Coronary artery (tissue), 2 donors: ENCODE results near the gene IGF1R.

Experiments
- DNase-seq: peaks from one replicate; pipeline ENCODE4 v3.0.0-alpha.2; 2017; ENCODE audit warnings: low spot score
- H3K27ac ChIP-seq, 2 donors: fragments of 200-600 bp; sonication (generic); one replicate each; pipeline ENCODE4 v1.5.1; 2016 to 2019
- H3K4me3 ChIP-seq: fragments of 200-600 bp; sonication (generic); 2 replicates; pipeline ENCODE4 v1.5.1; 2016; ENCODE audit warnings: mild to moderate bottlenecking, moderate library complexity
- TF ChIP-seq, protein P1 (sequence below): fragments of 200-600 bp; sonication (generic); IDR thresholded peaks from one replicate; pipeline ENCODE4 v1.5.1; 2019; ENCODE audit warnings: antibody characterized with exemption

IGF1R gene

DNA sequence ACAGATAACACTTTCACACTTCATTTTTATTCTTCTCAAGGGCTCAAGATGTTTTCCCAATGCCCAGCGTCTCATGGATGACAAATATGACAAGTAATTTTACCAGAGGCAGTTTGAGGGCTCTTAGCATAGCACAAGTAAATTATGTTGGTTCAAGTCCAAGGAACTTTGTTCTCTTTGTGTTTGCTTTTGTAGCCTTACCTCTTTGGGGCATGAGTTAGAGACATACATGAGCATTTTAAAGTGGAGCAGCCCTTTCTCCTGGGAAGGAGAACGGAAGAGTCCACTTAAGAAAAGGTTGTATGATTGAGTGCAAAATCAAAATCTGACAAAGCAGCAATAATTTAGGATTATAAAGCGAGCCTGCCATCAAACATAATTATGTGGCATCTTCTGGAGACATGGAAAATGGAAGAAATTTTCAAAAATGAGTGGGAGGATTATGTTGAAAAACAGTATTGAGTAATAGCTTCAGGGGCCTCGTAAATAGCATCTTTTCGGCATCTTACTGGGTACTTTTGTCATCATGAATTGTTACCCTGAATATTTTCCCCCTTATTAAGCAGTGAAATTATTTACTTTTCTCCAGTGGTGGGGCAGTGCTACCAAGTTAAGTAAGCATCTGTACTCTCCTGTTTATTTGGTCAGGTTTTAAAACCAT is 293.4 kb downstream of the IGF1R start:
- DNase-seq = no peak
- H3K27ac ChIP-seq = no peak overlapping the region
- no peak overlapping the region for H3K4me3 ChIP-seq
- TF ChIP-seq, protein P1, sequence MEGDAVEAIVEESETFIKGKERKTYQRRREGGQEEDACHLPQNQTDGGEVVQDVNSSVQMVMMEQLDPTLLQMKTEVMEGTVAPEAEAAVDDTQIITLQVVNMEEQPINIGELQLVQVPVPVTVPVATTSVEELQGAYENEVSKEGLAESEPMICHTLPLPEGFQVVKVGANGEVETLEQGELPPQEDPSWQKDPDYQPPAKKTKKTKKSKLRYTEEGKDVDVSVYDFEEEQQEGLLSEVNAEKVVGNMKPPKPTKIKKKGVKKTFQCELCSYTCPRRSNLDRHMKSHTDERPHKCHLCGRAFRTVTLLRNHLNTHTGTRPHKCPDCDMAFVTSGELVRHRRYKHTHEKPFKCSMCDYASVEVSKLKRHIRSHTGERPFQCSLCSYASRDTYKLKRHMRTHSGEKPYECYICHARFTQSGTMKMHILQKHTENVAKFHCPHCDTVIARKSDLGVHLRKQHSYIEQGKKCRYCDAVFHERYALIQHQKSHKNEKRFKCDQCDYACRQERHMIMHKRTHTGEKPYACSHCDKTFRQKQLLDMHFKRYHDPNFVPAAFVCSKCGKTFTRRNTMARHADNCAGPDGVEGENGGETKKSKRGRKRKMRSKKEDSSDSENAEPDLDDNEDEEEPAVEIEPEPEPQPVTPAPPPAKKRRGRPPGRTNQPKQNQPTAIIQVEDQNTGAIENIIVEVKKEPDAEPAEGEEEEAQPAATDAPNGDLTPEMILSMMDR = no peak

DNA sequence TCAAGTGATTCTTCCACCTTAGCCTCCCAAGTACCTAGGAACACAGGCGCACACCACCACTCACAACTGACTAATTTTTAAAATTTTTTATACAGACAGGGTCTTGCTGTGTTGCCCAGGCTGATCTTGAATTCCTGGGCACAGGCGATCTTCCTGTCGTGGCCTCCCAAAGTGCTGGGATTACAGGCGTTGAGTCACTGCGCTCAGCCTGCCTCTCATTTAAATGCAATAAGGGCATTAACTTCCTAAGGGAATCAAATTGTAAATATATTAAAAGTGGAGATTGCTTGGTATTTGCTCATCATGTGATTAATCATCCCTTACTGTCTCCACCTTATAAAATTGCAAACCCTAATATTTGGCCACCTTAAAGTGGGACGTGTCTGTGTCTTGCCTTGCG is 294.1 kb downstream of the IGF1R start:
- H3K4me3 ChIP-seq = no peak overlapping the region
- TF ChIP-seq, protein P1 = no peak
- no peak for DNase-seq
- peak overlapping the region; percentile 63 to 68 for H3K27ac ChIP-seq

DNA sequence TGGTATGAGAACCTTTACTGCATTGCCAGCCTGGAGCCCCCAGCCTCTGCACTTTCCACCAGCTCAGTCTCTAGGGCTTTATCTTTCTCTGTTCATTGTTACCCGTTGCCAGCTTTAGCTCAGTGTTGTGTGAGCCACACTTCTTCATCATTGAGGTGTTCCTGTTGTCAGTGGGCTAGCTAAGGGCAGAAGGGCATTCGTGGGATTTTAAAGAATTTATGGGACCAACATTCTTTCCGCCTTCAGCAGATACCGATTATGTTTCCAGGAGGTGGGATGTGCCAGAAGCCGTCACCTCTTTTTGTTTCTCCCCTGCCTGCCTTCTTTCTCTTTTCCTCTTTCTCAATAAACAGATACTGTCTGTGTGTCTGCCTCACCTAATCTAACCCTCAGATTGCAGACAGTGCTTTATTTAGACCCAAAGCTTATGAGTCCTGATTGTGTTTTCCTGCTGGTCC is 294.7 kb downstream of the IGF1R start:
- H3K27ac ChIP-seq = peak overlapping the region; percentile 63 to 68
- TF ChIP-seq, protein P1 = no peak

DNA sequence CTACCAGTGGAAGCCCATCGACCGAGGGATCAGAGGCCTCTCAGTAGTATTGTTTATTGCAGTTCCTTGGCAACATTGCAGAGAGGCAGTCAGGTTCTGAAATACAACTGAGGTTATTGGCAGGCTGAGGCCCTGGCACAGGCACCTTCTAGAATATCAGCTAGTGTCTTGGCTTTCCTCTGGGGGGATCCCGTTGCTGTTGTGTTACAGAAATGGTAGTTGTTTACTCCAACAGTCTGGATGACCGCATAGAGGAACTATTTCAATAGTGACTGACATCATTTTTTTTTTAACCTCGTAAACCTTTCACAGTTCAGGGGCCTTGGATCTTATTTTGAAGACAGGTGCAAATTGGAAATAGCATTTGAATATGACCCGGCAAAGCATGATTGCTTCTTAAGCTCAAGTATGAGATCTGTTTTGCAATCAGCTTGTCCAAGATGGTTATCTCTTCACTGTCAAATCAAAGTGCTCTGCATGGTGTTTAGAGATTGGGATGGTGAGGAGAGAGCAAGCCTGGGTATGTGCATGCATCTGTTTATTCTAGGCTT is 295.3 kb downstream of the IGF1R start:
- no peak for DNase-seq
- peak overlapping the region; percentile 63 to 68 for H3K27ac ChIP-seq
- no peak overlapping the region for H3K4me3 ChIP-seq

More for the DNA sequence above, 294.7 kb downstream of the IGF1R start:
- DNase-seq = no peak
- H3K4me3 ChIP-seq = no peak overlapping the region

DNA sequence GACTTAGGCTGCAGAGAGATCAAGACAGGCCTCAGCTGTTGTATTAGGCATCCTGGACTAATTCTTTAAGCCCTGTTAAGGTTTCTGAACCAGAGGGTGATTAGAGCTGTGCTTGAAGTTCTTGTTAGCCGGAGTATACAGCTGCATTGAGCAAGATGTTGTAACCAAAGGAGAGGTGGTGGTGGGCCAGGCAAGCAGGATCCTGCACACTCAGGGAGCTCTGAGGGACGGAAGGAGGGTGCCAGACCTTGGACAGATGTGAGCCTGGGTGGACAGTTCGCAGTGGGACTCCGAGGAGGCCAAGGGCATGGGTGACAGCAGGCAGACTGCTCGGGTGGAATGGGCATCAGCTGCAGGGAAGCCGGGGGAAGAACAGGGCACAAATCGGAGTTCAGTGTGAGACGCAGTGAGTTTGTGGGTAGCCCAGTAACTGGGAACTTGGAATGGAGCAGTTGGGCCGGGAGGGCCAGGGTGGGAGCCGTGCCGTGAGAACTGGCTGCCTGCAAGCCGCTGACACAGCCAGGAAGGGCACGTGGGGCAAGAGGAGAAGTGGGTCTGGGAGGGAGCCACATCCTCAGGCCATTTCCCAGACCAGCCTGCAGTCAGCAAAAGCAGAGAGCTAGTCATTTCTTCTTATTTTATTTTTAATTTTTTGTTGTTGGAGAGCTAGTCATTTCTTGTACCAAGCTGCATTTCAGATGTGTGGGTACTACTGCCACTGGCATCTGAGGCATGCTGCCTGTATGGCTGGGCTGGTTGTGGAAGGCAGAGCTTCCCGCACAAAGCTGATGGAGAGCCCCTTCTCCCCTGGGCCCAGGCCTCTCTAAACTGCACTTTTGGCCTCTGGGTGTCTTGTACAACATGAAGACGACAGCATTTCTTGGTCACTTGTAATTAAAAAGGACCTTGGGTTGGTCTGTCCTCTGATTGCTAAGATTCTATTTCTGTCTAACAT is 298.2 kb downstream of the IGF1R start:
- TF ChIP-seq, protein P1 = no peak
- Histone ChIP-seq H3K4me3 (no peak overlapping the region), H3K27ac (peak overlapping the region; percentile 76 to 92)
- peak; percentile 88 for DNase-seq

More for the DNA sequence above, 295.3 kb downstream of the IGF1R start:
- TF ChIP-seq, protein P1 = no peak

DNA sequence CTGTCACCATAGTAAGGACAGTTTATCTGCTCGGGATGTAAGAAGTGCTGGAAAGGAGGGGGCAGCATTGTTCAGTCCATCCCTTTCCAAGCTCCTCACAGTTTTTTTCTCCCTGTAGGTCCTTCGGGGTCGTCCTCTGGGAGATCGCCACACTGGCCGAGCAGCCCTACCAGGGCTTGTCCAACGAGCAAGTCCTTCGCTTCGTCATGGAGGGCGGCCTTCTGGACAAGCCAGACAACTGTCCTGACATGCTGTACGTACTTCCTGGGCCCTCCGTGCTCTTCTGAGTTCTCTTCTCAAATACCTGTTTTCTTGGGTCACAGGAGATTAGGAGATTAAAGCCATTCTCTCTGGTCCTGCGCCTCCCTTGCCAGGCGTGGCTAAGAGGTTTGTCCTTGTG is 300.1 kb downstream of the IGF1R start:
- Histone ChIP-seq H3K27ac (peak overlapping the region; percentile 76 to 92), H3K4me3 (no peak overlapping the region)

More for the DNA sequence above, 300.1 kb downstream of the IGF1R start:
- TF ChIP-seq, protein P1 = no peak
- DNase-seq = no peak
